NK-92 (cell line): Measurements from ENCODE around the gene TUFT1.

Experiments
- DNase-seq: peaks from one replicate; lab custom pipeline; 2025; ENCODE audit not compliant: unreplicated experiment; lab: John Stamatoyannopoulos, UW

Gene TUFT1, protein sequence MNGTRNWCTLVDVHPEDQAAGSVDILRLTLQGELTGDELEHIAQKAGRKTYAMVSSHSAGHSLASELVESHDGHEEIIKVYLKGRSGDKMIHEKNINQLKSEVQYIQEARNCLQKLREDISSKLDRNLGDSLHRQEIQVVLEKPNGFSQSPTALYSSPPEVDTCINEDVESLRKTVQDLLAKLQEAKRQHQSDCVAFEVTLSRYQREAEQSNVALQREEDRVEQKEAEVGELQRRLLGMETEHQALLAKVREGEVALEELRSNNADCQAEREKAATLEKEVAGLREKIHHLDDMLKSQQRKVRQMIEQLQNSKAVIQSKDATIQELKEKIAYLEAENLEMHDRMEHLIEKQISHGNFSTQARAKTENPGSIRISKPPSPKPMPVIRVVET

GRCh38 chr1:151540021-151540981 is at the start of gene TUFT1:
Gene TUFT1, plus strand, starts transcription at chr1:151540309. Its CDS starts 58 bp downstream, at chr1:151540367.
- peak; percentile 57 for DNase-seq

- DNase-seq: no peak
Measured at GRCh38 chr1:151491641-151492040, 48.5 kb upstream of the TUFT1 start.

DNA sequence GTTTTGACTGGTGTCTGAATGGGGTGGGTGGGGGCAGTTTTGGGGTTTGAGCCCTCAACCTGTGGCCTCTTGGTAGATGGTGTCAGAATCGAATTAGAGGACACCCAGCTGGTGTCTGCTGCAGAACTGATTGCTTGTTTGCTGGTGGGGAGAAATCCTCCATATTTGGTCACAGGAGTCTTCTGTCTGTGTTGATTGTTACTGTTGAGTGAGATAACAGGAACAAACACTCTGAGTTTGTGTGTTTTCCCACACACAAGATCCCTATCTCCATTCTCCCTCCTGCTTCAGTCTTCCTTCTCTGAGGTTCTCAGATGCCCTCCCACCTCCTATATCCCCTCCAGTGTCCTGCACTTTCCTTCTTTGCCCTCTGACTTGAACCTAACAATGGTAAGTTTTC is 48.0 kb upstream of the TUFT1 start:
- no peak for DNase-seq

DNA sequence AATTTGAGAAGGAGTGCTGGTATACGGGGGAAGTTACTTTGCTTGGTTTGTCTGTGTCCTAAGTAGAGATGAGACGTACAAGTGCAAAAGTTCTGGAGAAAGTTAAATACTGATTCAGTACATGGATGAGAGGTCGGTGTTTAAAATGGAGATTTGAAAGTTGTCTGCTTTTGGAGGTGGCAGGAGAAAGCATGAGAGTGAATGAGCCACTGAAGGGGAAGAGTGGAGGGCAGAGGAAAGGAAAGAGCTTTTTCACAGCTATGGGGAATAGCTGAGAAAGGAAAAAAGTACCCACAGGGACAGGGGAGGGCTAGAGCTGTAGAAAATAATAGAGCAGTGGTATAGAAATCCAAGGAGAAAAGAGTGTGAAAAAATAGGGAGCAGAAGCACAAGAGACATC is 47.1 kb upstream of the TUFT1 start:
- no peak for DNase-seq

DNA sequence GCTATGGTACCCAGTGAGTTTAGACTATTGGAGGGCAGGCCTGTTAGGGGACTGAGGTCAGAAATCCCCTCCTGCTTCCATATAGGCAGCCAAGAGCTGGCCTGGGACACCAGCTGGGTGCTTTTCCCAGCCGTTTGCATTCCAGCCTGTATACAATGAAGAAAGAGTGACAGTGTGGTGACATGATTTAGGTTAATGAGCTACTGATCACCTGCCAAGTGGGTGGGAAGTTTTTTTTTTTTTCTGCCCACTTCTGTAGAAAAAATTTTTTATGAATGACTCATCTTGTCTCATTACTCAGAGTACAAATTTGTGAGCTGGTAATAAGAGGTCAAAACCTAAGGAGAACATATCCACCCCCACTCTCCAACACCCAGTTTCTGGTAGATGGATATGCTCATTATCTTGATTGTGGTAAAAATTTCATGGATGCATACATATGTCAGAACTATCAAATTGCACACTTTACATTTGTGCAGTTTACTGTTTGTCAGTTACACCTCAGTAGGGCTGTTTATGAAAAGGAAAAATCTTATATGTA is 45.3 kb upstream of the TUFT1 start:
- DNase-seq: no peak

DNA sequence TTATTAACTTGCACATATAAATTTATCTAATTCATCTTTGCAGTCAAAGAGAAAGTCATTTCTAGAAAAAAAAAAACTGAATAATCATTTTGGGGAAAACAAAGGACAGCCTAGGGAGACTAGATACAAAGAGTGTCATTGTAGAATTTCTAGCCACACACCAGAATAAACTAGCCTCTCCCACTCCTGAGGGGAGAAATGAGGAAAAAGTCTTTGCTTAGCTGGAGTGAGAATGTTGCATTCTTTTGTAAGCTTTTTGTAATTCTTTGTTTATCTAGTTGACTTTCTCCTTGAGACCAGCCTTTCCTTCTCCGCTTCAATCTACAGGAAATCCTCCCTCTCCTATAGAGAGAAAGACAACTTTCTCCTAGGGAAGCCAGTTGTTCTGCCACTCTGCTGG is 44.8 kb upstream of the TUFT1 start:
- DNase-seq: no peak

DNA sequence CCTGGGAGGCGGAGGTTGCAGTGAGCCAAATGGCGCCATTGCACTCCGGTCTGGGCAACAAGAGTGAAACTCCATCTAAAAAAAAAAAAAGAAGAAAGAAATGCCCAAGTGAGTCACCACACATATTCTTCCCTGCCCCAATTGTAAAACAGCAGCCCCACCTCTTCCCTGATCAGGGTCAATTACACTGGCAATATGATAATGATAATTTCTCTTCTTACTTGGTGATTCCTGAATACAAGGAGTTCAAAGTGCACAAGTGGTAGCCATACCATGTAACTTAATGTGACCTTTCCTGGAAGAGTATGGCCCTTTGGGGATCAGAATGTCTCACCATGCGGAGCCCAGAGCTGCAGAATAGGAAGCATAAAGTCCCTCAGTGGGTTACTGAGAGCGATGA is 40.7 kb upstream of the TUFT1 start:
- DNase-seq: no peak

- no peak for DNase-seq
Measured at GRCh38 chr1:151499930-151500329, 40.2 kb upstream of the TUFT1 start.

DNA sequence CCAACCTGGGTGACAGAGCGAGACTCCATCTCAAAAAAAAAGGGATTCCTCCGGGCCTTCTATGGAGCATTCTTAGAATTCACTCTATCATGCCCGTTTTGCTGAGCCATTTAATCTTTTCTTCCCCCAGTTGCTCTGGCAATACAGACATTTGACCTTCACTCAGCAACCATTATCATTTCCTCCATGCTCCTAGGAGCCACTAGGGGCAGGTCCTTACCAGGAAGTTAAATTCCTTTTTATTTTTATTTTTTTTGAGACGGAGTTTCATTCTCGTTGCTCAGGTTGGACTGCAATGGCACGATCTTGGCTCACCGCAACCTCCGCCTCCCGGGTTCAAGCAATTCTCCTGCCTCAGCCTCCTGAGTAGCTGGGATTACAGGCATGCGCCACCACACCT is 38.6 kb upstream of the TUFT1 start:
- no peak for DNase-seq

GRCh38 chr1:151502035-151502700 is 37.9 kb upstream of the TUFT1 start:
- DNase-seq: no peak

GRCh38 chr1:151502859-151503780 is 37.0 kb upstream of the TUFT1 start:
- no peak for DNase-seq

DNA sequence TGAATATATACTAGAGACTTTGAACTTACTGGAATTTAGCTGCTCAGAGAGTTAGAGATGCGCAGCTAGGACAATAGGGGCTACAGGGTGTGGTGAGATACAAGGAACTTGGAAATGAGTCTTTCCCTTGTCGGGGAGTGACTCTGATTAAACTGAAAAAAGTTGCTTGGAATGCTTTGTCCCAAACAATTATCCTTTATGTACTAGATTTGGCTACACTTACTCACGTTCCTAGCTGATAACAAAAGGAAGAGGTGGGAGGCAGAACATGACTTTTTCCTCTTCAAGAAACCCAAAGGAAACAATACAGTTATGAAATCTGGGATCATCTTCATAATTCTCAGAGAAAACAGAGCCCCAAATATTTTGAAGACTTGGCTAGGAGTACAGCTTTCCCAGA is 35.9 kb upstream of the TUFT1 start:
- no peak for DNase-seq

DNA sequence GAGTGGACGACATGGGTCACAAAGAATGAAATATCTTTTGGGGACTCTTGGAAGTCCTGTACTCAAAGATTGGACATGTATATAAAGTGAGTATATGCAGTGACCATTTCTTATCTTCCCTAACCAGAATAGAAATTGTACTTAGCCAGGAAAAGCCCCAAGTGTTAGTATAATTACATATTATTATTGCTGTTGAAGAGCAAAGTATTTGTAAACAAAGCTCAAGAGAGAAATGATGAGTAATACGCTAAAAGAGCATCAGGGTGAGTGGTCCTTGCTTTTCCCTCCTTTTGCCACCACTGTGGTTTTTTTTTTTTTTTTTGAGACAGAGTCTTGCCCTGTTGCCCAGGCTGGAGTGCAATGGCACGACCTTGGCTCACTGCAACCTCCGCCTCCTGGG is 35.4 kb upstream of the TUFT1 start:
- no peak for DNase-seq

DNA sequence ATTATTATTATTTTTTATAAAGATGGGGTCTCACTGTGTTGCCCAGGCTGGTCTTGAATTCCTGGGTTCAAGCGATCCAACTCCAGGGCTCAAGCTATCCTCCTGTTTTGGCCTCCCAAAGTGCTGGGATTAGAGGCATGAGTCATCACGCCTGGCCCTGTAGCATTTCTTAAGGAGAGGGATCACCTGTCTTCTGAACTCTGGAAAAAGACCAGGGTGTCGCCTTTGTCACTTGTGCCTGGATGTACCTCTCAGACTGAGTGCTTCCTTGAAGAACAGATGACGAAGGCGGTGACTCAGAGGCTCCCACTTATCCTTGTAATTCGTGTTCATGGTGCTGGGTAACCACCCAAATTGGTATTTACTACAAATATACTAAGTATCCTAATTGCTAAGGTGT is 31.3 kb upstream of the TUFT1 start:
- DNase-seq: no peak

DNA sequence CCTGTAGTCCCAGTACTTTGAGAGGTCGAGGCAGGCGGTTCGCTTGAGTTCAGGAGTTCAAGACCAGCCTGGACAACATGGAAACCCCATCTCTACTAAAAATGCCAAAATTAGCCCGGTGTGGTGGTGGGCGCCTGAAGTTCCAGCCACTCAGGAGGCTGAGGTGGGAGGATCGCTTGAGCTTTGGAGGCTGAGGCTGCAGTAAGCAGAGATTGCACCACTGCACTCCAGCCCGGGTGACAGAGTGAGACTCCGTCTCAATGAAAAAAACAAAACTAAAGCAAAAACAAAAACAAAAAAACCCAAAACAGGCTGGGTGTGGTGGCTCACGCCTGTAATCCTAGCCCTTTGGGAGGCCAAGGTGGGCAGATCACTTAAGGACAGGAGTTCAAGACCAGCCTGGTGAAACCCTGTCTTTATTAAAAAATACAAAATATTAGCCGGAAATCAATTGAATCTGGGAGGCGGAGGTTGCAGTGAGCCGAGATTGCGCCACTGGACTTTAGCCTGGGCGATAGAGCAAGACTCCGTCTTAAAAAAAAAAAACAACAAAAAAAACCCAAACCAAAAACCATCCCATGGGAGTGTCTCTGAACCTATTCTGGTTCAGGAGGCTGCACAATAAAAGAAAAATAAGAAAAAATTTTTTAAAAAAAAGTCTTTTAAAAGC is 30.6 kb upstream of the TUFT1 start:
- DNase-seq: no peak

DNA sequence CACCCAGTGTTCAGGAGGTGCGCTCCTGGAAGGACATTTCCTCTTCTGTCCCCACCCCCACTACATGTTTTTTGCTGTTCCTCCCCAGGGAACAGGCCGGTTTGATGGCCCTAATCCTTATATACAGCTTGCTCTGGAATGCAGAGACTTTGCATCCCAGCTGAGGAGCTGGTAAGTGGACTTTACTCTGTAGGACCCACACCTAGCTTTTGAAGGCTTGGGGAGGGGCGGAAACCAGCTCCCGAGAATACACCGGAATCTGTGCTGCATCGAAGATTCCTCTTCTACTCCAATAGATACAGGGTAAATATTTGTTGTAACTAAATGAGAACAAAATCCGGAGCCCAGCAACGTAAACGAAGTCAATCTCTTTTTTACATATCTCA is 30.1 kb upstream of the TUFT1 start:
- no peak for DNase-seq

DNA sequence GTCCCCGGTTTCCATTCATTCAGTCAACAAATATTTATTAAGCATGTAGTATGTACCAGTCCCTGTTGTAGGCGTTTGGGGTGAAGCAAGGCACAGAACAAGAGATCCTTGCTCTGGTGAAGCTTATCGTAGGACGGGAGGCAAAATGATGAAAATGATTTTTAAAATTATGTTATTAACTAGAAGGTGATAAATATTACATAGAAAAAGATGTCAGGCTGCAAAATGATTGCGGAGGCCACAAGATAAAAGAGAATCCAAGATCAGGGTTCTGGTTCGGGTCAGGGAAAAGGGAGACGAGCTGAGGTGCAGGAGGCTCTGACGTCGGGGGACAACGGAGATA is 29.5 kb upstream of the TUFT1 start:
- DNase-seq: no peak

DNA sequence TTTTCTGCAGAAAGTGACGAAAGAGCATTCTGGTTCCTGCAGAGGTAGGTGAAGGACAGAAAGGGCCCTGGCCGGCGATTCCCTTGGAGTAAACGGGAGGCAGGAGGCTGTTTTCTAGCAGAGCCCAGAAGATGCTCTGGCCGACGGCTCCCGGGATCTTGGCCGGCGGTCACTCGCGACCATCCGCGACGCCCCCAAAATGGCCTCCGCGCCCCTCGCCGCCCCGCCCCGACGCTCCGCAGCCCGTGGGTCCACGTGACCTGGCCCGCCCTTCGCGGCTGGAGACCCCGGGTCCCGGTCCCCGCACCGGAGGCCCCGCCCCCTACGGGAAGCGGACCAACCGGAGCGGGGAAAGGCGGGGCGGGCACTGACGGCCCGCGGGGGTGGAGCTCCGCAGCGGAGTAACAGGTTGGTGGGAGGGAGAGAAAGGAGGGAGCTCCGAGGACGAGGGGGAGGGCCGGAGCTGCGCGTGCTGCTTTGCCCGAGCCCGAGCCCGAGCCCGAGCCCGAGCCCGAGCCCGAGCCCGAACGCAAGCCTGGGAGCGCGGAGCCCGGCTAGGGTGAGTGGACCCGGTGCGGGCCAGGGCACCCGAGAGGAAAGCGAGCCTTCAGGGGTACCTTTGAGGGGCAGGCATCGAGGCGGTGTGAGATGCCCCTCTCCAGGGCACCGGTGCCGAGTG is 29.0 kb upstream of the TUFT1 start, which contains the start of gene CGN:
CGN (plus strand) TSS at position 431 of the 679 bp plus-strand sequence. CDS start 7,133 bp downstream, outside the sequence.
- DNase-seq: peak; percentile 38

- DNase-seq: no peak
Measured at GRCh38 chr1:151511636-151512215, 28.4 kb upstream of the TUFT1 start.
